Hepatocyte (in vitro differentiated cells): ENCODE results near the gene WNK2. TPM values are rescaled to one million over a fixed set of nuclear protein-coding genes. Genes with fewer than 3 reads are reported as not detected.
A peak's percentile ranks its signal among the peaks of the same experiment; 100 is the strongest.

ENCODE experiments used
- DNase-seq: peaks from one replicate; pipeline ENCODE4 v3.0.0-alpha.2; 2016; ENCODE audit warnings: low spot score
- H2AFZ ChIP-seq: fragments of 200-600 bp; sonication (generic); 2 replicates; pipeline ENCODE4 v1.6.0; 2016; ENCODE audit warnings: antibody characterized with exemption, mild to moderate bottlenecking
- H3K27ac ChIP-seq: fragments of 200-600 bp; sonication (generic); 2 replicates; pipeline ENCODE4 v1.5.1; 2016; ENCODE audit warnings: mild to moderate bottlenecking
- H3K27me3 ChIP-seq: fragments of 200-600 bp; sonication (generic); 2 replicates; pipeline ENCODE4 v1.6.1; 2016
- H3K36me3 ChIP-seq: fragments of 200-600 bp; sonication (generic); replicated peaks from 2 replicates; pipeline ENCODE4 v1.5.1; 2016; ENCODE audit warnings: low read depth; ENCODE audit not compliant: insufficient read depth
- H3K4me1 ChIP-seq: fragments of 200-600 bp; sonication (generic); 2 replicates; pipeline ENCODE4 v1.5.1; 2016; ENCODE audit warnings: mild to moderate bottlenecking, moderate library complexity; ENCODE audit not compliant: insufficient read depth
- H3K4me2 ChIP-seq: fragments of 200-600 bp; sonication (generic); 2 replicates; pipeline ENCODE4 v1.6.0; 2016
- H3K4me3 ChIP-seq: fragments of 200-600 bp; sonication (generic); 2 replicates; pipeline ENCODE4 v1.5.1; 2016; ENCODE audit warnings: mild to moderate bottlenecking
- H3K79me2 ChIP-seq: fragments of 200-600 bp; sonication (generic); 2 replicates; pipeline ENCODE4 v1.6.0; 2017; ENCODE audit warnings: mild to moderate bottlenecking
- H3K9me2 ChIP-seq: fragments of 200-600 bp; sonication (generic); replicated peaks from 2 replicates; pipeline ENCODE4 v1.6.0; 2017; ENCODE audit warnings: mild to moderate bottlenecking; ENCODE audit not compliant: insufficient read depth
- H3K9me3 ChIP-seq: fragments of 200-600 bp; sonication (generic); 2 replicates; pipeline ENCODE4 v1.5.1; 2016; ENCODE audit warnings: low read depth, mild to moderate bottlenecking
- H4K20me1 ChIP-seq: fragments of 200-600 bp; sonication (generic); 2 replicates; pipeline ENCODE4 v1.6.0; 2016; ENCODE audit warnings: mild to moderate bottlenecking; ENCODE audit not compliant: insufficient read depth, poor library complexity, severe bottlenecking
- EZH2 ChIP-seq: fragments of 200-600 bp; sonication (generic); IDR thresholded peaks from 2 replicates; pipeline ENCODE4 v1.6.1; 2016; ENCODE audit warnings: antibody characterized with exemption, mild to moderate bottlenecking, borderline replicate concordance
- EZH2phosphoT487 ChIP-seq: fragments of 200-600 bp; sonication (generic); IDR thresholded peaks from one replicate; pipeline ENCODE4 v1.6.1; 2018; ENCODE audit warnings: antibody characterized with exemption, mild to moderate bottlenecking, low read depth, moderate library complexity; ENCODE audit not compliant: unreplicated experiment, severe bottlenecking
- WGBS: methylation state at CpG from one replicate; pipeline ENCODE4 v1.1.6; 2016; ENCODE audit warnings: low lambda C conversion rate; ENCODE audit errors: missing lambda C conversion rate; 5-methylcytosine and 5-hydroxymethylcytosine counted together
- polyA plus RNA-seq: library from polyadenylated mRNA; unstranded; fragments of >200 nt; fragmentation: Nextera tagmentation; extraction: Ambion mirVana; gene quantifications from 2 replicates; pipeline ENCODE4 v1.2.1, GENCODE V29; 2016
- total RNA-seq: library from RNA; depleted of rRNA; stranded (reverse); fragments of >200 nt; gene quantifications from 2 replicates; pipeline ENCODE4 v1.2.3, GENCODE V29; 2014
- TF ChIP-seq, protein P1 (sequence below): fragments of 200-600 bp; sonication (generic); IDR thresholded peaks from 2 replicates; pipeline ENCODE4 v1.5.1; 2016; ENCODE audit warnings: antibody characterized with exemption, mild to moderate bottlenecking; ENCODE audit not compliant: poor library complexity

WNK2 gene
- total and polyA plus RNA-seq, 2 experiments from 2014 or later = 8.9 to 13.5 TPM

DNA sequence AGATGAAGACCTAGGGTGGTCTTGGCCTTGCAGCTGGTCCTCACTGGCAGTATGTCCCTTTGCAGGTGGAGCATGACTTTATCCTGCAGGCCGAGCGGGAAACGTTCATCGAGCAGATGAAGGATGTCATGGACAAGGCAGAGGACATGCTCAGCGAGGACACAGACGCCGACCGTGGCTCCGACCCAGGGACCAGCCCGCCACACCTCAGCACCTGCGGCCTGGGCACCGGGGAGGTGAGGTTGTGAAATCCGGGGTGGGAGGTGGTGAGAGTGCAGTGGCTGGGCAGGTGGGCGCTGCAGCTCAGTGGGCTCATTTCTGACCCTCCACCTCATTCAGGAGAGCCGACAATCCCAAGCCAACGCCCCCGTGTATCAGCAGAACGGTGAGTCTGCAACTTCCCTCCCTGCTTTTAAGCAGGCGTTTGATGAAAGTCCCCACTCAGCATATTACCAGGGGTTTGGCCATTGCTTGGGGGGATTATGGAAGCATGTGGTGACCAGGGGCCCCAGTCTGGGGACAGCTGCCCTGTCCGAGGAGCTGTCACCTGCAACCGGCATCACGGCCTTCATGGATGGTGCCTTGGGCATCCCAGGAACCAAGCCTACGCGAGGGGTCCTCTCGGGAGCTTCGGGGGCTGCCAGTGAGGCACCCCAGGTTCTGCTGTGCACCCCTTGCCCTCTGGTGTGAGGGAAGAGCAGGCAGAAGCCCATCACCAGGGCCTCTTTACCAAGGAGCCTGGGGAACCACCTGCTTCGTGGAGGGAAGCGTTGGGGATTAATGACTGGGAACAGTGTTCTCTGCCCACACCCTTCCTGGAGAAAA, 84.0 kb downstream of the WNK2 start:
- Histone ChIP-seq H3K36me3 (no peaks in the 10 kb centered on the region), H3K9me2 (no peaks in the 10 kb centered on the region), H3K27me3 (no peaks in the 10 kb centered on the region), H3K4me3 (no peak overlapping the region), H3K9me3 (no peaks in the 10 kb centered on the region), H3K27ac (no peak overlapping the region), H3K79me2 (no peaks in the 10 kb centered on the region), H4K20me1 (no peaks in the 10 kb centered on the region), H3K4me1 (no peaks in the 10 kb centered on the region), H2AFZ (no peak overlapping the region), H3K4me2 (no peak overlapping the region)
- DNase-seq = peak; percentile 2
- no peak for TF ChIP-seq EZH2phosphoT487
- 94% methylated on average over 28 of the region's 28 CpGs for WGBS

DNA sequence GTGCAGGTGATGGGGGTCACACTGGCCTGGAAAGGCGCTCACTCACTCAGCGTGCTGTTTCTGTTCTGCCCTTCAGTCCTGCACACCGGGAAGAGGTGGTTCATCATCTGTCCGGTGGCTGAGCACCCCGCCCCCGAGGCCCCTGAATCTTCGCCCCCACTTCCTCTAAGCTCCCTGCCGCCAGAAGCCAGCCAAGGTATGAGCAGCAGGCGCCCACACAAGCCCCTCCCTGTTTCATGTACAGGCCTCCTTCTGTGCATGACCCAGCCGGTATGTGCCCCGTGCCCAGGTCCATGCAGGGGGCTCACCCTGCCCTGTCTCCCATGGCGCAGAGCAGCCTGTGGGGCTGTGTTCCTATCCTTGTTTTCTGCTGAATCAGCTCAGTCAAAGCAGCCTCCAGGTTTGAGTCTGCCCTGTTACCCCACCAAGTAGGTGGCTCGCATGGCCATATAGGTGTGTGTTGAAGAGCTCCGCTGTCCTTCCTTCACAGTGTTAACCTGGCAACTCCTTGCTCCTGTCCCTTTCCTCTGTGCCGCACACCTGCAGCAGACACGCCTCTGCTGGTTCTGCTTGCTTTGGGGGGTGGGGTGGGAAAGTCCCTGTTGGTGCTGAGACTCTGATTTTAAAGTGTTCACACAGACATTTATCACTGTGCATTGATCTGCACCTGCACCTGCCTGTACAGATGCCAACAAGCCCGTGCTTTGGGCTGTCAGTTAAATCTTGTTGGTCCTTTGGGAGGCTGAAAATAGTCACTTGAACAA, 84.8 kb downstream of the WNK2 start:
- Histone ChIP-seq H3K4me3 (no peak overlapping the region), H3K79me2 (no peaks in the 10 kb centered on the region), H3K27ac (no peak overlapping the region), H2AFZ (no peak overlapping the region), H3K4me1 (no peaks in the 10 kb centered on the region), H4K20me1 (no peaks in the 10 kb centered on the region), H3K36me3 (no peaks in the 10 kb centered on the region), H3K4me2 (no peak overlapping the region), H3K9me3 (no peaks in the 10 kb centered on the region), H3K27me3 (no peaks in the 10 kb centered on the region), H3K9me2 (no peaks in the 10 kb centered on the region)
- TF ChIP-seq EZH2 = no peak
- no peak for TF ChIP-seq EZH2phosphoT487
- TF ChIP-seq, protein P1, sequence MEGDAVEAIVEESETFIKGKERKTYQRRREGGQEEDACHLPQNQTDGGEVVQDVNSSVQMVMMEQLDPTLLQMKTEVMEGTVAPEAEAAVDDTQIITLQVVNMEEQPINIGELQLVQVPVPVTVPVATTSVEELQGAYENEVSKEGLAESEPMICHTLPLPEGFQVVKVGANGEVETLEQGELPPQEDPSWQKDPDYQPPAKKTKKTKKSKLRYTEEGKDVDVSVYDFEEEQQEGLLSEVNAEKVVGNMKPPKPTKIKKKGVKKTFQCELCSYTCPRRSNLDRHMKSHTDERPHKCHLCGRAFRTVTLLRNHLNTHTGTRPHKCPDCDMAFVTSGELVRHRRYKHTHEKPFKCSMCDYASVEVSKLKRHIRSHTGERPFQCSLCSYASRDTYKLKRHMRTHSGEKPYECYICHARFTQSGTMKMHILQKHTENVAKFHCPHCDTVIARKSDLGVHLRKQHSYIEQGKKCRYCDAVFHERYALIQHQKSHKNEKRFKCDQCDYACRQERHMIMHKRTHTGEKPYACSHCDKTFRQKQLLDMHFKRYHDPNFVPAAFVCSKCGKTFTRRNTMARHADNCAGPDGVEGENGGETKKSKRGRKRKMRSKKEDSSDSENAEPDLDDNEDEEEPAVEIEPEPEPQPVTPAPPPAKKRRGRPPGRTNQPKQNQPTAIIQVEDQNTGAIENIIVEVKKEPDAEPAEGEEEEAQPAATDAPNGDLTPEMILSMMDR = no peak
- peak; percentile 14 for DNase-seq
- WGBS = 84% methylated on average over 16 of the region's 17 CpGs

DNA sequence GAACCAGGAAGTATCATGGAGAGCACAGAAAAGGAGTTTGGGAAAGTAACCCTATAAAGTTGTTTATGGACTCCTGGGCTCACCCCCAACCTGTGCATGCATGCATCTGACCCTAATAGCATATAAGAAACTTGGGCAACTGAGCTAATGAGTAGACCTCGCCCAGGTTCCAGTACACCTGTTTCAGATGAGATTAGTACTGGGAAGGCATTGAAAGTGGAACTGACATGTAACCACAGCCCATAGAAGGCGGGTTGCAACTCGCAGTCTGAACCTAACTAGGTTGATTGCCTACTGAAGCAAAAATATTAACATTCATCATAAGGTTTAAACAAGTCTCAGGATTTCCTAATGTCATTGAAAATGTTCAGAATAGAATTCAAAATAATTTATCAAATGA, 87.0 kb downstream of the WNK2 start:
- no peak overlapping the region for H3K4me2 ChIP-seq
- no peak for DNase-seq
- H4K20me1 ChIP-seq = no peaks in the 10 kb centered on the region
- no peaks in the 10 kb centered on the region for H3K9me3 ChIP-seq
- no peaks in the 10 kb centered on the region for H3K36me3 ChIP-seq
- H2AFZ ChIP-seq = no peak overlapping the region
- no peaks in the 10 kb centered on the region for H3K9me2 ChIP-seq
- H3K27me3 ChIP-seq = no peaks in the 10 kb centered on the region
- H3K79me2 ChIP-seq = no peaks in the 10 kb centered on the region
- no peak overlapping the region for H3K4me3 ChIP-seq
- 89% methylated on average over 3 of the region's 3 CpGs for WGBS
- H3K4me1 ChIP-seq = no peaks in the 10 kb centered on the region
- TF ChIP-seq, protein P1 = no peak
- TF ChIP-seq EZH2 (no peak), EZH2phosphoT487 (no peak)
- no peak overlapping the region for H3K27ac ChIP-seq

DNA sequence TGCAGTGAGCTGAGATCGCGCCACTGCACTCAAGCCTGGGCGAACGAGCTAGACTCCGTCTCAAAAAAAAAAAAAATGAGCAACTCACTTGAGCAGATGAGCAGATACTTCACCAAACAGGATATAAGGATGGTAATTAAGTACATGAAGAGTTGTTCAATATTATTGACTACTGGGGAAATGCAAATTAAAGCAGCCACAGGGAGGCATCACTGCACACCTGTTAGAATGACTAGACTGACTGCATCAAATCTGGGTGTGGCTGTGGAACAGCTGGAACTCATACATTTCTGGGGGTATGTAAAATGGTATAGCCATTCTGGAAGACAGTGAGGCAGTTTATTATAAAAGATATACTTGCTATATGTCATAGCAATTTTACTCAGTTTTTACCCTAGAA, 93.0 kb downstream of the WNK2 start:
- no peak for DNase-seq
- no peaks in the 10 kb centered on the region for H3K79me2 ChIP-seq

More for the DNA sequence above, 93.0 kb downstream of the WNK2 start:
- 97% methylated on average over 5 of the region's 5 CpGs for WGBS
- Histone ChIP-seq H3K9me2 (no peaks in the 10 kb centered on the region), H4K20me1 (no peaks in the 10 kb centered on the region), H3K9me3 (no peaks in the 10 kb centered on the region), H3K27me3 (no peaks in the 10 kb centered on the region), H3K36me3 (no peaks in the 10 kb centered on the region), H3K4me3 (no peak overlapping the region), H3K27ac (no peak overlapping the region), H3K4me2 (no peak overlapping the region), H2AFZ (no peak overlapping the region), H3K4me1 (no peaks in the 10 kb centered on the region)
- TF ChIP-seq EZH2phosphoT487 = no peak
